Endodermal cell (in vitro differentiated cells): ENCODE measurements around the gene DPH2. TPM values are rescaled to one million over a fixed set of nuclear protein-coding genes. Genes with fewer than 3 reads are reported as not detected.
A peak's percentile ranks its signal among the peaks of the same experiment; 100 is the strongest.

Experiments used
- DNase-seq: peaks from one replicate; pipeline ENCODE4 v3.0.0-alpha.2; 2017
- H3K27ac ChIP-seq: 2 replicates; pipeline ENCODE4 v1.5.1; 2013; ENCODE audit warnings: mild to moderate bottlenecking, low read depth, low read length, moderate library complexity
- H3K27me3 ChIP-seq: 2 replicates; pipeline ENCODE4 v1.6.1; 2013; ENCODE audit warnings: mild to moderate bottlenecking, low read length, moderate library complexity; ENCODE audit not compliant: insufficient read depth, control insufficient read depth, poor library complexity, severe bottlenecking
- H3K36me3 ChIP-seq: 2 replicates; pipeline ENCODE4 v1.7.0; 2013; ENCODE audit warnings: mild to moderate bottlenecking, low read length, moderate library complexity; ENCODE audit not compliant: control insufficient read depth, insufficient read depth
- H3K4me1 ChIP-seq: one replicate; pipeline ENCODE4 v1.7.0; 2013; ENCODE audit warnings: low read length; ENCODE audit not compliant: control insufficient read depth, insufficient read depth
- H3K4me3 ChIP-seq: 2 replicates; pipeline ENCODE4 v1.5.1; 2013; ENCODE audit warnings: mild to moderate bottlenecking, low read length, moderate library complexity
- H3K9ac ChIP-seq: 2 replicates; pipeline ENCODE4 v1.6.1; 2013; ENCODE audit warnings: mild to moderate bottlenecking, low read length, moderate library complexity; ENCODE audit not compliant: poor library complexity, severe bottlenecking; ENCODE audit errors: extremely low read depth
- H3K9me3 ChIP-seq: 2 replicates; pipeline ENCODE4 v1.6.1; 2013; ENCODE audit warnings: mild to moderate bottlenecking, low read length, moderate library complexity; ENCODE audit not compliant: control insufficient read depth
- H3K27ac Mint-ChIP-seq: 2 replicates; pipeline ENCODE4 v1.8.0; 2020; ENCODE audit warnings: mixed read lengths
- H3K27me3 Mint-ChIP-seq: 2 replicates; pipeline ENCODE4 v1.8.0; 2021; ENCODE audit warnings: mild to moderate bottlenecking, mixed read lengths; ENCODE audit not compliant: insufficient read depth
- H3K36me3 Mint-ChIP-seq: 2 replicates; pipeline ENCODE4 v1.8.0; 2020; ENCODE audit warnings: low read depth, mixed read lengths
- H3K4me1 Mint-ChIP-seq: 2 replicates; pipeline ENCODE4 v1.8.0; 2020; ENCODE audit warnings: mixed read lengths
- H3K4me3 Mint-ChIP-seq: 2 replicates; pipeline ENCODE4 v1.8.0; 2020; ENCODE audit warnings: mild to moderate bottlenecking, moderate library complexity, mixed read lengths
- H3K9me3 Mint-ChIP-seq: 2 replicates; pipeline ENCODE4 v1.8.0; 2020; ENCODE audit warnings: mild to moderate bottlenecking, mixed read lengths
- CTCF ChIP-seq: fragments of 200-600 bp; sonication (generic); conservative IDR thresholded peaks from 2 replicates; pipeline ENCODE4 v1.5.0; 2021; ENCODE audit warnings: antibody characterized with exemption, mild to moderate bottlenecking
- WGBS, 2 experiments: methylation state at CpG; one replicate each; pipeline versions ENCODE4 v1.1.5 to v1.1.7; 2013; ENCODE audit warnings: missing lambda C conversion rate in 2 of 2, mixed read lengths in 1 of 2; ENCODE audit not compliant: insufficient coverage in 1 of 2, insufficient read length in 1 of 2; 5-methylcytosine and 5-hydroxymethylcytosine counted together
- total RNA-seq, 2 donors: library from RNA; stranded (reverse); fragmentation: NEBNext Ultra II Directional in 1 of 2; extraction: Animal tissue kit (Norgen Biotek cat#: 25700) in 1 of 2; gene quantifications; 2 replicates in 1 of 2; 3 replicates in 1 of 2; pipeline ENCODE4 v1.2.1, GENCODE V29; 2021

DPH2 gene
- total RNA-seq, 2 donors from 2014 or later = 28.5 to 31.3 TPM

DNA sequence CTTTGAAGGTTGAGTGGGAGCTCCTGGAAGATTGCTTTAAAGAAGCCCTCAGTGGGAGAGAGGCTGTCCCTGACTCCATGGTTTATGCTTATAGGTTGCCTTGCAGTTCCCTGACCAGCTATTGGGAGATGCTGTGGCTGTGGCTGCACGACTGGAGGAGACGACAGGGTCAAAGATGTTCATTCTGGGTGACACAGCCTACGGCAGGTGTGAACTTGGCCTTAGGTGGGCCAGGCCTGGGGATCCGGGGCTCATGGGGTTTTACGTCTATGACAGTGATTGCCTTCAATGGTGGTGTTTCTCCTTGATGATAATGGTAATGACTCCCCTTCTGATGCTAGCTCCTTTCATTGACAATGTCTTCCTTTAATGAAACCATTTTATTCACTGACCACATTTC lies 692 bp downstream of the DPH2 start:
- peak overlapping the region; percentile 94 for H3K4me3 Mint-ChIP-seq
- TF ChIP-seq CTCF = no peak
- H3K36me3 Mint-ChIP-seq = peaks cover 17% of the 10 kb centered on the region
- peak overlapping the region; percentile 82 for H3K27ac Mint-ChIP-seq
- peaks cover 10% of the 10 kb centered on the region for H3K4me1 Mint-ChIP-seq
- H3K9me3 Mint-ChIP-seq = no peaks in the 10 kb centered on the region
- Histone ChIP-seq H3K9me3 (no peaks in the 10 kb centered on the region), H3K9ac (peak overlapping the region; percentile 39), H3K27ac (no peak overlapping the region), H3K4me3 (peak overlapping the region; percentile 93), H3K27me3 (no peaks in the 10 kb centered on the region), H3K4me1 (no peaks in the 10 kb centered on the region), H3K36me3 (peaks cover 19% of the 10 kb centered on the region)
- 55 to 66% methylated on average over 5 of the region's 5 CpGs for WGBS, 2 experiments
- no peak for DNase-seq
- no peaks in the 10 kb centered on the region for H3K27me3 Mint-ChIP-seq

GRCh38 chr1:43970911-43971310 lies 1.1 kb downstream of the DPH2 start:
- 90 to 94% methylated on average over 6 to 9 of the region's 9 CpGs for WGBS, 2 experiments
- Mint-ChIP-seq H3K9me3 (no peaks in the 10 kb centered on the region), H3K4me1 (peaks cover 14% of the 10 kb centered on the region), H3K4me3 (peak overlapping the region; percentile 94), H3K36me3 (peaks cover 17% of the 10 kb centered on the region), H3K27ac (no peak overlapping the region), H3K27me3 (no peaks in the 10 kb centered on the region)
- Histone ChIP-seq H3K9ac (no peak overlapping the region), H3K4me1 (peaks cover 3% of the 10 kb centered on the region), H3K9me3 (no peaks in the 10 kb centered on the region), H3K27ac (no peak overlapping the region), H3K4me3 (peak overlapping the region; percentile 93), H3K36me3 (peaks cover 19% of the 10 kb centered on the region), H3K27me3 (no peaks in the 10 kb centered on the region)
- no peak for TF ChIP-seq CTCF
- DNase-seq = no peak

DNA sequence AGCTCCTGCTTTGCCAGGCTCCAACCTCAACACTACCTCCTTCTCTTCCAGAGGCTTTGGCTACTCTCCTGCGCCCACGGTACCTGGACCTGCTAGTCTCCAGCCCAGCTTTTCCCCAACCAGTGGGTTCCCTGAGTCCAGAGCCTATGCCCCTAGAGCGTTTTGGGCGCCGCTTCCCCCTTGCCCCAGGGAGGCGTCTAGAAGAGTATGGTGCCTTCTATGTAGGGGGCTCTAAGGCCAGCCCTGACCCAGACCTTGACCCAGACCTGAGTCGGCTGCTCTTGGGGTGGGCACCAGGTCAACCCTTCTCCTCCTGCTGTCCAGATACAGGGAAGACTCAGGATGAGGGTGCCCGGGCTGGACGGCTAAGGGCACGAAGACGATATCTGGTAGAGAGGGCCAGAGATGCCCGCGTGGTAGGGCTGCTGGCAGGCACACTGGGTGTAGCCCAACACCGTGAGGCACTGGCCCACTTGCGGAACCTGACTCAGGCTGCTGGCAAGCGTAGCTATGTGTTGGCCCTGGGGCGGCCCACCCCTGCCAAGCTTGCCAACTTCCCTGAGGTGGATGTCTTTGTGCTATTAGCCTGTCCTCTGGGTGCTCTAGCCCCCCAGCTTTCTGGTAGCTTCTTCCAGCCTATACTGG lies 1.6 kb downstream of the DPH2 start:
- Mint-ChIP-seq H3K27ac (no peak overlapping the region), H3K27me3 (no peaks in the 10 kb centered on the region), H3K4me3 (peak overlapping the region; percentile 94), H3K36me3 (peaks cover 21% of the 10 kb centered on the region), H3K9me3 (no peaks in the 10 kb centered on the region), H3K4me1 (peaks cover 15% of the 10 kb centered on the region)
- Histone ChIP-seq H3K36me3 (peaks cover 24% of the 10 kb centered on the region), H3K27me3 (no peaks in the 10 kb centered on the region), H3K9ac (no peak overlapping the region), H3K9me3 (no peaks in the 10 kb centered on the region), H3K4me1 (peaks cover 3% of the 10 kb centered on the region), H3K27ac (no peak overlapping the region), H3K4me3 (no peak overlapping the region)
- 95 to 98% methylated on average over 12 to 17 of the region's 17 CpGs for WGBS, 2 experiments
- no peak for DNase-seq
- no peak for TF ChIP-seq CTCF
